HFFc6 (cell line): ENCODE measurements around the gene DTNBP1. TPM values are rescaled to one million over a fixed set of nuclear protein-coding genes. Genes with fewer than 3 reads are reported as not detected.
A peak's percentile ranks its signal among the peaks of the same experiment; 100 is the strongest.

Experiments used
- DNase-seq: peaks from one replicate; pipeline ENCODE4 v3.0.0-alpha.2; 2018
- H3K27ac Mint-ChIP-seq: 2 replicates; pipeline ENCODE4 v1.8.0; 2020; ENCODE audit warnings: mild to moderate bottlenecking, mixed read lengths
- H3K27me3 Mint-ChIP-seq: 2 replicates; pipeline ENCODE4 v1.8.0; 2021; ENCODE audit warnings: mild to moderate bottlenecking, moderate library complexity, mixed read lengths; ENCODE audit not compliant: insufficient read depth
- H3K36me3 Mint-ChIP-seq: 2 replicates; pipeline ENCODE4 v1.8.0; 2021; ENCODE audit warnings: low read depth, mixed read lengths
- H3K4me1 Mint-ChIP-seq: 2 replicates; pipeline ENCODE4 v1.8.0; 2020; ENCODE audit warnings: low read depth, mixed read lengths
- H3K4me3 Mint-ChIP-seq: 2 replicates; pipeline ENCODE4 v1.8.0; 2020; ENCODE audit warnings: mild to moderate bottlenecking, moderate library complexity, mixed read lengths
- H3K9me3 Mint-ChIP-seq: 2 replicates; pipeline ENCODE4 v1.8.0; 2020; ENCODE audit warnings: mild to moderate bottlenecking, mixed read lengths
- CTCF ChIP-seq: fragments of 200-600 bp; sonication (generic); IDR thresholded peaks from 2 replicates; pipeline ENCODE4 v1.5.0; 2021; ENCODE audit warnings: antibody characterized with exemption, mild to moderate bottlenecking
- total RNA-seq, 6 experiments: library from RNA; stranded (reverse); fragmentation: NEBNext Ultra II Directional; extraction: Animal tissue kit (Norgen Biotek cat#: 25700); gene quantifications; 2 replicates in 1 of 6; 3 replicates in 5 of 6; pipeline ENCODE4 v1.2.3, GENCODE V29; 2021

DTNBP1 gene
- total RNA-seq, 6 experiments from 2014 or later = 10.4 to 15.3 (median 13.9) TPM

GRCh38 chr6:15628499-15629131, 34.2 kb downstream of the DTNBP1 start:
- no peaks in the 10 kb centered on the region for H3K27me3 Mint-ChIP-seq
- TF ChIP-seq CTCF = no peak

GRCh38 chr6:15627821-15628220, 35.0 kb downstream of the DTNBP1 start:
- Mint-ChIP-seq H3K36me3 (no peaks in the 10 kb centered on the region), H3K4me3 (no peak overlapping the region), H3K4me1 (peaks cover 27% of the 10 kb centered on the region), H3K9me3 (no peaks in the 10 kb centered on the region), H3K27me3 (no peaks in the 10 kb centered on the region), H3K27ac (no peak overlapping the region)
- TF ChIP-seq CTCF = no peak
- no peak for DNase-seq

More at GRCh38 chr6:15628499-15629131, 34.2 kb downstream of the DTNBP1 start:
- peak overlapping the region; percentile 62 for H3K27ac Mint-ChIP-seq
- H3K4me1 Mint-ChIP-seq = peaks cover 31% of the 10 kb centered on the region
- peak; percentile 73 for DNase-seq
- H3K36me3 Mint-ChIP-seq = no peaks in the 10 kb centered on the region
- no peaks in the 10 kb centered on the region for H3K9me3 Mint-ChIP-seq
- peak overlapping the region; percentile 45 for H3K4me3 Mint-ChIP-seq

GRCh38 chr6:15626878-15627674, 35.8 kb downstream of the DTNBP1 start:
- no peak for DNase-seq
- Mint-ChIP-seq H3K4me3 (no peak overlapping the region), H3K27ac (no peak overlapping the region), H3K36me3 (no peaks in the 10 kb centered on the region), H3K9me3 (no peaks in the 10 kb centered on the region), H3K4me1 (peaks cover 33% of the 10 kb centered on the region), H3K27me3 (no peaks in the 10 kb centered on the region)
- TF ChIP-seq CTCF = no peak

- H3K36me3 Mint-ChIP-seq = no peaks in the 10 kb centered on the region
- DNase-seq = no peak
- no peaks in the 10 kb centered on the region for H3K9me3 Mint-ChIP-seq
Measured at GRCh38 chr6:15626160-15626559, 36.7 kb downstream of the DTNBP1 start.

More at GRCh38 chr6:15626160-15626559, 36.7 kb downstream of the DTNBP1 start:
- H3K27me3 Mint-ChIP-seq = no peaks in the 10 kb centered on the region
- no peak overlapping the region for H3K27ac Mint-ChIP-seq
- H3K4me3 Mint-ChIP-seq = no peak overlapping the region
- peaks cover 42% of the 10 kb centered on the region for H3K4me1 Mint-ChIP-seq
- TF ChIP-seq CTCF = no peak
